Loucy (cell line): ENCODE results near the gene ATP5PD.

Source experiments
- EZH2phosphoT487 ChIP-seq: fragments of 200-600 bp; IDR thresholded peaks from 2 replicates; pipeline ENCODE4 v1.6.1; 2018; ENCODE audit warnings: antibody characterized with exemption, mild to moderate bottlenecking, moderate library complexity, borderline replicate concordance
- TF ChIP-seq, protein P1 (sequence below): fragments of 200-600 bp; sonication (generic); conservative IDR thresholded peaks from 2 replicates; pipeline ENCODE4 v1.5.1; 2014; ENCODE audit warnings: mild to moderate bottlenecking, antibody characterized with exemption, low read length

DNA sequence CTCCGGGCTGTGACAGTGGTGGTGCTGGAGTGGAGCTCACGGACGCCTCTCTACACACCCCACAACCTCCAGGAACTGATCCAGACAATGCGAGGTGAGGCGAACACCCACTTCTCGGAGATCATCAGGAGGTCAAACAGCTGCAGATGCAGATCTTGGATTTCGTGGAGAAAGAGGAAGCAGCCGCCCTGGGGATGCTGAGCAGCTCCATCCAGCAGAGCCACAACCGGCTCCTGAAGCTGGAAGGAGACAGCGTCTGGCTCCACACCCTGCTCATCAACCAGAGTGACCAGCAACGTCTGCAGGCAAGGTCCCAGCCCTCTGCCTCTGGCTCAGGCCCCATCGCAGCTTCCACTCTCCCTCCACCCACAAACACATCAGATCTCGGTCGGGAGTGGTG is 27.8 kb upstream of the ATP5PD start:
- TF ChIP-seq, protein P1, sequence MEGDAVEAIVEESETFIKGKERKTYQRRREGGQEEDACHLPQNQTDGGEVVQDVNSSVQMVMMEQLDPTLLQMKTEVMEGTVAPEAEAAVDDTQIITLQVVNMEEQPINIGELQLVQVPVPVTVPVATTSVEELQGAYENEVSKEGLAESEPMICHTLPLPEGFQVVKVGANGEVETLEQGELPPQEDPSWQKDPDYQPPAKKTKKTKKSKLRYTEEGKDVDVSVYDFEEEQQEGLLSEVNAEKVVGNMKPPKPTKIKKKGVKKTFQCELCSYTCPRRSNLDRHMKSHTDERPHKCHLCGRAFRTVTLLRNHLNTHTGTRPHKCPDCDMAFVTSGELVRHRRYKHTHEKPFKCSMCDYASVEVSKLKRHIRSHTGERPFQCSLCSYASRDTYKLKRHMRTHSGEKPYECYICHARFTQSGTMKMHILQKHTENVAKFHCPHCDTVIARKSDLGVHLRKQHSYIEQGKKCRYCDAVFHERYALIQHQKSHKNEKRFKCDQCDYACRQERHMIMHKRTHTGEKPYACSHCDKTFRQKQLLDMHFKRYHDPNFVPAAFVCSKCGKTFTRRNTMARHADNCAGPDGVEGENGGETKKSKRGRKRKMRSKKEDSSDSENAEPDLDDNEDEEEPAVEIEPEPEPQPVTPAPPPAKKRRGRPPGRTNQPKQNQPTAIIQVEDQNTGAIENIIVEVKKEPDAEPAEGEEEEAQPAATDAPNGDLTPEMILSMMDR, result no peak
- no peak for TF ChIP-seq EZH2phosphoT487
